Breast epithelium (tissue), 4 donors: ENCODE results near the gene FAM229A. TPM values are rescaled to one million over a fixed set of nuclear protein-coding genes. Genes with fewer than 3 reads are reported as not detected.

Source experiments
- DNase-seq, 2 donors: peaks; one replicate each; pipeline ENCODE4 v3.0.0-alpha.2; 2019; ENCODE audit warnings: low spot score in 2 of 2
- H3K27ac ChIP-seq, 2 donors: fragments of 200-600 bp; sonication (generic) in 1 of 2; one replicate each; pipeline ENCODE4 v1.5.1; 2016 to 2019; ENCODE audit warnings: mild to moderate bottlenecking in 1 of 2
- H3K27me3 ChIP-seq, 2 donors: fragments of 200-600 bp; sonication (generic) in 1 of 2; one replicate each; pipeline versions ENCODE4 v1.5.1 to v1.6.0; 2017 to 2019; ENCODE audit warnings: control low read depth in 1 of 2, mild to moderate bottlenecking in 1 of 2
- H3K36me3 ChIP-seq: fragments of 200-600 bp; one replicate; pipeline ENCODE4 v1.5.1; 2019
- H3K4me1 ChIP-seq, 2 donors: fragments of 200-600 bp; sonication (generic); one replicate each; pipeline ENCODE4 v1.5.1; 2016 to 2019; ENCODE audit warnings: control low read depth in 1 of 2
- H3K4me3 ChIP-seq, 3 donors: fragments of 200-600 bp; sonication (generic); 1 replicate in 2 of 3; 2 replicates in 1 of 3; pipeline ENCODE4 v1.5.1; 2016 to 2019; ENCODE audit warnings: mild to moderate bottlenecking in 3 of 3, moderate library complexity in 2 of 3
- H3K9me3 ChIP-seq, 2 donors: fragments of 200-600 bp; sonication (generic) in 1 of 2; one replicate each; pipeline ENCODE4 v1.5.1; 2016 to 2019; ENCODE audit warnings: control low read depth in 1 of 2
- CTCF ChIP-seq, 3 donors: fragments of 450-650 bp; IDR thresholded peaks; one replicate each; pipeline ENCODE4 v1.5.1; 2016 to 2017; ENCODE audit warnings: antibody characterized with exemption in 3 of 3, mild to moderate bottlenecking in 3 of 3, moderate library complexity in 3 of 3
- POLR2A ChIP-seq: fragments of 450-650 bp; IDR thresholded peaks from one replicate; pipeline ENCODE4 v1.6.1; 2016; ENCODE audit warnings: antibody characterized with exemption, mild to moderate bottlenecking, moderate library complexity
- POLR2AphosphoS5 ChIP-seq, 3 donors: sonication (generic); formaldehyde crosslinking; IDR thresholded peaks; one replicate each; pipeline ENCODE4 v1.6.1; 2017; ENCODE audit warnings: antibody characterized with exemption in 3 of 3
- intact Hi-C: fragments of 100-400 bp; cut with DNase I; formaldehyde crosslinking; loops from one replicate; pipeline ENCODE4 v1.15.1; 2023; ENCODE audit warnings: low total_unique reads
- total RNA-seq, 3 donors: library from RNA; depleted of rRNA; stranded (reverse); fragments of >200 nt; gene quantifications; one replicate each; pipeline ENCODE4 v1.1.0, GENCODE V29; 2016

FAM229A gene
- total RNA-seq, 3 donors from 2014 or later: 8.8 to 15.8 (median 10.2) TPM

- no peak for DNase-seq
- TF ChIP-seq CTCF (IDR thresholded peaks at IDR 0.05) (no peak), POLR2A (no peak), POLR2AphosphoS5 (IDR thresholded peaks at IDR 0.05) (no peak)
- intact Hi-C loops: no loop called here
- H3K27ac ChIP-seq: peak overlapping the region in 1 of 2 donors; percentile 62
- no peak overlapping the region for H3K4me3 ChIP-seq
- H3K36me3 ChIP-seq: peaks cover 5% of the 10 kb centered on the region
- peaks cover 0 to 14% of the 10 kb centered on the region in 2 donors for H3K4me1 ChIP-seq
- no peaks in the 10 kb centered on the region for H3K9me3 ChIP-seq
- H3K27me3 ChIP-seq: no peaks in the 10 kb centered on the region
Measured at GRCh38 chr1:32330558-32331151, 31.6 kb downstream of the FAM229A start.

DNA sequence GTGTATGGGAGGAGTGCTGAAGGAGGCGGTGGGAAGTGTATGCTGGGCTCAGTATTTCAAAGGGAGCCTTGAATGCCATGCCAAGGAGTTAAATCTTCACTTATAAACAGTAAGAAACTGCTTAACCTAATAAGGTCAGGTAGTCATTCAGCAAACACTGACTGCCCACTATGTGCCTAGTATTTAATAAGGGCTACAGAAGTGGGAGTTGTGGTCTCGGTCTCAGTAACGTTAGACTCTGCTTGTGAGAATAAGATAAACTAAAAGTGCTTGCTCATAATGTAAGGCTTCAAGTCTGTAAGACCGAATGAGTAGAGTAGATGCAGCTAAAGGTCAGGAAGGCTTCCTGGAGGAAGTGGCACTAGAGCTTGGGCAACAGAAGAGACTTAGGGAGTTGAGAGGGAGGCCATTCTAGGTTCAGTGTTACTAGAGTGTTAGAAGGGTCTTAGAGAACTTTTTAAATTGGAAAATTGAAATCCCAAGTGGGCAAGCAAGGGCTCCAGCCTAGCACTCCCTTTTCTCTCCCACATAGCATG, 32.3 kb downstream of the FAM229A start:
- no peak for TF ChIP-seq POLR2AphosphoS5 (IDR thresholded peaks at IDR 0.05)
- TF ChIP-seq CTCF (IDR thresholded peaks at IDR 0.05): no peak
- no peak for TF ChIP-seq POLR2A
- intact Hi-C loops: no loop called here
- Histone ChIP-seq H3K36me3 (peaks cover 5% of the 10 kb centered on the region), H3K9me3 (no peaks in the 10 kb centered on the region), H3K27me3 (no peaks in the 10 kb centered on the region), H3K27ac (no peak overlapping the region), H3K4me3 (no peak overlapping the region), H3K4me1 (peaks cover 0 to 14% of the 10 kb centered on the region in 2 donors)
- no peak for DNase-seq

- no peak for TF ChIP-seq POLR2AphosphoS5 (IDR thresholded peaks at IDR 0.05)
- no peak for TF ChIP-seq POLR2A
- TF ChIP-seq CTCF (IDR thresholded peaks at IDR 0.05): no peak
- DNase-seq: no peak
- intact Hi-C loops: no loop called here
- no peaks in the 10 kb centered on the region for H3K9me3 ChIP-seq
- no peaks in the 10 kb centered on the region for H3K27me3 ChIP-seq
- H3K4me3 ChIP-seq: no peak overlapping the region
- no peaks in the 10 kb centered on the region for H3K4me1 ChIP-seq
- peaks cover 5% of the 10 kb centered on the region for H3K36me3 ChIP-seq
- H3K27ac ChIP-seq: no peak overlapping the region
Measured at GRCh38 chr1:32327204-32327603, 35.1 kb downstream of the FAM229A start.

GRCh38 chr1:32321712-32322291, 40.5 kb downstream of the FAM229A start:
- Histone ChIP-seq H3K9me3 (no peaks in the 10 kb centered on the region), H3K27me3 (no peaks in the 10 kb centered on the region), H3K4me3 (no peak overlapping the region), H3K36me3 (no peaks in the 10 kb centered on the region), H3K4me1 (no peaks in the 10 kb centered on the region), H3K27ac (peak overlapping the region in 1 of 2 donors; percentile 8)
- intact Hi-C loops: no loop called here
- DNase-seq: no peak
- no peak for TF ChIP-seq POLR2AphosphoS5 (IDR thresholded peaks at IDR 0.05)
- TF ChIP-seq POLR2A: no peak
- no peak for TF ChIP-seq CTCF (IDR thresholded peaks at IDR 0.05)

- no peaks in the 10 kb centered on the region for H3K36me3 ChIP-seq
Measured at GRCh38 chr1:32318127-32318869, 44.0 kb downstream of the FAM229A start.

More at GRCh38 chr1:32318127-32318869, 44.0 kb downstream of the FAM229A start:
- Histone ChIP-seq H3K27me3 (no peaks in the 10 kb centered on the region), H3K4me1 (no peaks in the 10 kb centered on the region), H3K27ac (no peak overlapping the region), H3K9me3 (no peaks in the 10 kb centered on the region), H3K4me3 (no peak overlapping the region)
- intact Hi-C loops: no loop called here
- no peak for DNase-seq
- TF ChIP-seq POLR2AphosphoS5 (IDR thresholded peaks at IDR 0.05) (no peak), CTCF (IDR thresholded peaks at IDR 0.05) (no peak), POLR2A (no peak)
